Transverse colon (tissue), 4 donors: Measurements from ENCODE around the gene KCNJ10. TPM values are rescaled to one million over a fixed set of nuclear protein-coding genes. Genes with fewer than 3 reads are reported as not detected.

Experiments used
- DNase-seq: peaks from one replicate; pipeline ENCODE4 v3.0.0-alpha.2; 2019
- H3K27ac ChIP-seq, 4 donors: fragments of 200-600 bp; sonication (generic); 2 replicates each; pipeline ENCODE4 v1.5.1; 2016 to 2018; ENCODE audit warnings: inconsistent platforms in 4 of 4
- H3K27me3 ChIP-seq: fragments of 200-600 bp; sonication (generic); 2 replicates; pipeline ENCODE4 v1.5.1; 2017; ENCODE audit warnings: inconsistent platforms
- H3K36me3 ChIP-seq, 4 donors: fragments of 200-600 bp; sonication (generic); 2 replicates each; pipeline ENCODE4 v1.5.1; 2017 to 2019; ENCODE audit warnings: inconsistent platforms in 4 of 4
- H3K4me1 ChIP-seq, 4 donors: fragments of 200-600 bp; sonication (generic); 2 replicates each; pipeline ENCODE4 v1.5.1; 2017 to 2020; ENCODE audit warnings: inconsistent platforms in 4 of 4
- H3K4me3 ChIP-seq, 4 donors: fragments of 200-600 bp; sonication (generic); 1 replicate in 1 of 4; 2 replicates in 3 of 4; pipeline versions ENCODE4 v1.5.1 to v1.6.1; 2017 to 2019; ENCODE audit warnings: inconsistent platforms in 4 of 4
- H3K9me3 ChIP-seq, 2 donors: fragments of 200-600 bp; sonication (generic); 2 replicates each; pipeline ENCODE4 v1.5.1; 2017 to 2019; ENCODE audit warnings: inconsistent platforms in 2 of 2
- CTCF ChIP-seq, 5 experiments: fragments of 200-600 bp in 3 of 5; fragments of 450-650 bp in 2 of 5; sonication (generic) in 3 of 5; IDR thresholded peaks; 1 replicate in 2 of 5; 2 replicates in 3 of 5; pipeline ENCODE4 v1.5.1; 2016 to 2017; ENCODE audit warnings: antibody characterized with exemption in 5 of 5, inconsistent platforms in 3 of 5, mild to moderate bottlenecking in 2 of 5, moderate library complexity in 1 of 5
- EP300 ChIP-seq: sonication (generic); formaldehyde crosslinking; IDR thresholded peaks from one replicate; pipeline ENCODE4 v1.6.1; 2017; ENCODE audit warnings: antibody characterized with exemption, low read depth
- POLR2A ChIP-seq: fragments of 450-650 bp; IDR thresholded peaks from one replicate; pipeline ENCODE4 v1.6.1; 2016; ENCODE audit warnings: antibody characterized with exemption, mild to moderate bottlenecking, moderate library complexity
- POLR2AphosphoS5 ChIP-seq, 3 donors: sonication (generic); formaldehyde crosslinking; IDR thresholded peaks; one replicate each; pipeline ENCODE4 v1.6.1; 2016; ENCODE audit warnings: antibody characterized with exemption in 3 of 3
- WGBS, 2 donors: methylation state at CpG; one replicate each; pipeline ENCODE4 v1.1.5; 2018; ENCODE audit warnings: low coverage in 1 of 2; 5-methylcytosine and 5-hydroxymethylcytosine counted together
- in situ Hi-C, 4 donors: fragments of 200-750 bp; cut with MboI; loops; one replicate each; pipeline versions ENCODE4 v1.15.0 to v1.15.1; 2017; ENCODE audit warnings: low sequenced_read_pairs in 3 of 4, low pct_ligation_motif_present in 1 of 4, low pct_unique_long_range_greater_than_20kb in 1 of 4
- intact Hi-C: fragments of 100-400 bp; cut with DNase I; formaldehyde crosslinking; loops from one replicate; pipeline ENCODE4 v1.15.1; 2023; ENCODE audit warnings: low total_unique reads
- total RNA-seq, 4 donors: library from RNA; depleted of rRNA; stranded (reverse); fragments of >200 nt; gene quantifications; one replicate each; pipeline ENCODE4 v1.1.0, GENCODE V29; 2016

KCNJ10 gene
- total RNA-seq, 4 donors from 2014 or later: not detected

- Histone ChIP-seq H3K4me3 (no peak overlapping the region), H3K36me3 (no peaks in the 10 kb centered on the region), H3K27me3 (no peaks in the 10 kb centered on the region), H3K9me3 (no peaks in the 10 kb centered on the region), H3K27ac (no peak overlapping the region), H3K4me1 (peaks cover 0 to 5% (median 1%) of the 10 kb centered on the region in 4 donors)
- DNase-seq: no peak
- 85 to 94% methylated on average over 3 of the region's 3 CpGs for WGBS, 2 donors
- in situ Hi-C loops: no loop called here
- intact Hi-C loops: no loop called here
- TF ChIP-seq POLR2A: no peak
- TF ChIP-seq EP300: no peak
- TF ChIP-seq POLR2AphosphoS5 (IDR thresholded peaks at IDR 0.05): no peak
- no peak for TF ChIP-seq CTCF (IDR thresholded peaks at IDR 0.05)
Observed at GRCh38 chr1:159955456-159955855, 114.5 kb downstream of the KCNJ10 start.

- intact Hi-C loops (no loop called here), in situ Hi-C loops (no loop called here)
- Histone ChIP-seq H3K9me3 (no peaks in the 10 kb centered on the region), H3K36me3 (no peaks in the 10 kb centered on the region), H3K4me1 (peaks cover 0 to 17% (median 12%) of the 10 kb centered on the region in 4 donors), H3K27me3 (no peaks in the 10 kb centered on the region), H3K27ac (no peak within 1 kb of the TSS), H3K4me3 (no peak within 1 kb of the TSS)
- DNase-seq: no peak
- TF ChIP-seq POLR2A (no peak), POLR2AphosphoS5 (IDR thresholded peaks at IDR 0.05) (no peak), CTCF (IDR thresholded peaks at IDR 0.05) (no peak), EP300 (no peak)
- 64 to 86% methylated on average over 7 to 11 of the region's 11 CpGs for WGBS, 2 donors
Observed at GRCh38 chr1:159953536-159954515, 116.1 kb downstream of the KCNJ10 start, which contains the start of gene SLAMF9. Gene SLAMF9, minus strand, starts transcription at chr1:159954237. Its CDS starts 100 bp downstream, at chr1:159954137.

- Histone ChIP-seq H3K4me3 (no peak overlapping the region), H3K4me1 (peaks cover 0 to 24% (median 17%) of the 10 kb centered on the region in 4 donors), H3K9me3 (no peaks in the 10 kb centered on the region), H3K36me3 (no peaks in the 10 kb centered on the region), H3K27ac (no peak overlapping the region), H3K27me3 (no peaks in the 10 kb centered on the region)
- in situ Hi-C loops (no loop called here), intact Hi-C loops (no loop called here)
- DNase-seq: no peak
- 83 to 85% methylated on average over 1 to 5 of the region's 5 CpGs for WGBS, 2 donors
- no peak for TF ChIP-seq CTCF (IDR thresholded peaks at IDR 0.05)
- TF ChIP-seq POLR2AphosphoS5 (IDR thresholded peaks at IDR 0.05): no peak
- no peak for TF ChIP-seq POLR2A
- TF ChIP-seq EP300: no peak
Observed at GRCh38 chr1:159952932-159953331, 117.0 kb downstream of the KCNJ10 start.

GRCh38 chr1:159951551-159951950 lies 118.4 kb downstream of the KCNJ10 start:
- in situ Hi-C loops (no loop called here), intact Hi-C loops (no loop called here)
- Histone ChIP-seq H3K27me3 (no peaks in the 10 kb centered on the region), H3K9me3 (no peaks in the 10 kb centered on the region), H3K4me1 (peaks cover 0 to 28% (median 19%) of the 10 kb centered on the region in 4 donors), H3K27ac (no peak overlapping the region), H3K4me3 (no peak overlapping the region), H3K36me3 (no peaks in the 10 kb centered on the region)
- DNase-seq: no peak
- TF ChIP-seq POLR2AphosphoS5 (IDR thresholded peaks at IDR 0.05): no peak
- no peak for TF ChIP-seq POLR2A
- no peak for TF ChIP-seq EP300
- no peak for TF ChIP-seq CTCF (IDR thresholded peaks at IDR 0.05)
- WGBS, 2 donors: 80 to 100% methylated on average over 1 of the region's 1 CpG
